ENCODE results near the gene HOXC13.

The HOXC13 gene

DNA sequence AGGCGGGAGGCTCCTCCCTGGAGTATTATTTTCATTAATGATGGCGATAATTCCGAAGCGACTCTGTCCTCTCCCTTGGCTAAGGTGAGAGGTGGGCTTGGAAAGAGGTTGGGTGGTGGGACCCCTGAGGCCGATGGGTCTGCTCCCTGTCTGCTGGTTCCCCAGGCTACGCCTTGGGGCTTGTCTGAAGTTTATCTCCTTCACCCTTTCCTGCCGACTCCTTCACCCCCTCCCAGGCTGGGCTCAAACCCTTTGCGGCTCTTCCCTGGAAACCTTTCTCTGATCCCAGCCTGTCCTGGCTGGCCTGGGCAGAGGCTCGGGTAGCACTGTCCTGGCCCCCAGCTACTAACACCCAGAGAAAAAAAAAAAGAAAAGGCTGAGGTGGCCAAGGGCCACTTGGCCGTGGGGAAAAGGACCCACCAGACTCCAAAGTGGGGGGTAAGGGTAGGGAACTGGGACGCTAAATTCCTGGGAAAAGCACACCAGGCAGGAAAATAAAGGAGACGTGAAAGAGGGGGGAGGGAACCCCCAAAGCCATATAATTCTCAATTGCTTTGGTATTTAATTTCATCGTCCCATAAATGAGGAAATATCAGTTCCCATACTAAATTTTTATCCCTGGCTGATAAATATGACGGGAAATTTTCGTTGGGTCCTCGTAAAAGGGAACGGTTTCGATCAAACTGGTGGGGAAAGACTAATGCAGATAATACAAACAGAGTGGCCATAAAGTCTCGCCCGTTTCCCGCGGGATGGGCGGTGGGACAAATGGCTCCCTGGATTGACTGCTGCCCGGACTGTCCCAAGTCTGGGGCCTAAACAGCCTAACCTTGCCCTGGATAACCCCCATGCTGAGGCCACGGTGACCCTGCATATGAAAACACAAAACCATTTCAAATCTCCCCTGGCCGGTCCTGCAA is 44.3 kb downstream of the HOXC13 start:
- DNase-seq (ENCODE audit: low read depth), result no peak

DNA sequence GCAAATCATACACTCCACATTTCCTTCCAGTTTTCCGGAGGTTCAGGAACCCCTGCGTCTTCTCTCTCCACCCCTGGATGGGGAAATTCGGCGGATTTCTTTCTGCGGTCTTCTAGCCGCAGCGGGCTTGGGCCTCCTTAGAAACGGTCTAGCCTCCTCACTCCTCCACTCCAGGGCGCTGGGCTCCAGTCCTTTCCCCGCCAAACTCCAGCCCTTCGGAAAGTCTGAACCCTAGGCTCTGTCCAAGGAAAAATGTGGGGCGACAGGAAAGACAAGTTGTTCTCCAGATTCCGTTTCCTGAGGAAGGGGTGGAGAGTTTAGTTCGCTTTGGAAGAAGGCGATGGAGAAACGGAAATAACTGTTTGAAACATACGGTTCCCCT is 44.9 kb downstream of the HOXC13 start:
- DNase-seq (ENCODE audit: low read depth), result no peak

DNA sequence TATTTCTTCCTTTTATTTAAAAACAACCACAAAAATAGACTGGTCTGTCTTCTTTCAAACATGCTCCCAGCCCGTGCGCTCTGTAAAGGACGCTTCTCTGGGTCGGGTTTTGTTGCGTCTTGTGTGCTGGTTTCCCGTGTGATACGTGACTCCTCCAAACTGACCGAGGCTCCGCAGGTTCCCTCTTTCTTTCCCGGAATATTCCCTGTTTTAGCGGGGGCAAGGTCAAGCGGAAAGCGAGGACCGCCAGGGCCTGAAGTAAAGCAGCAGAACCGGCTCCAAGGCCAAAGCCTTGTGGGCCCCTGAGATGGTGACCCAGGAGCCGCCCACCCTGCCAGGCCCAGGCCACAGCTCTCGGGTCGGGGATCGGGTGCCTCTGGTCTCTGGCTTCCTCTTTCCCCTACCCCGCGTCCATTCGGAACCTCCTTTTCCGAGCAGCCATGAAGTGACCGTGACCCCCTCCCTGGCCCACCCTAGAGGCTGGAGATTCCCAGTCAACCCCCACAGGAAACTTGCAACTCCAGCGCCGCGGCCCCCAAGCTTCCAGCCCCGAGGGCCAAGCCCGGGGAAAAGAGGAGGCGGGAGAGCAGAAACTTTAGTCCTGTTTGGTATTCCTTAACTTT is 45.4 kb downstream of the HOXC13 start:
- DNase-seq (ENCODE audit: low read depth), result no peak

DNA sequence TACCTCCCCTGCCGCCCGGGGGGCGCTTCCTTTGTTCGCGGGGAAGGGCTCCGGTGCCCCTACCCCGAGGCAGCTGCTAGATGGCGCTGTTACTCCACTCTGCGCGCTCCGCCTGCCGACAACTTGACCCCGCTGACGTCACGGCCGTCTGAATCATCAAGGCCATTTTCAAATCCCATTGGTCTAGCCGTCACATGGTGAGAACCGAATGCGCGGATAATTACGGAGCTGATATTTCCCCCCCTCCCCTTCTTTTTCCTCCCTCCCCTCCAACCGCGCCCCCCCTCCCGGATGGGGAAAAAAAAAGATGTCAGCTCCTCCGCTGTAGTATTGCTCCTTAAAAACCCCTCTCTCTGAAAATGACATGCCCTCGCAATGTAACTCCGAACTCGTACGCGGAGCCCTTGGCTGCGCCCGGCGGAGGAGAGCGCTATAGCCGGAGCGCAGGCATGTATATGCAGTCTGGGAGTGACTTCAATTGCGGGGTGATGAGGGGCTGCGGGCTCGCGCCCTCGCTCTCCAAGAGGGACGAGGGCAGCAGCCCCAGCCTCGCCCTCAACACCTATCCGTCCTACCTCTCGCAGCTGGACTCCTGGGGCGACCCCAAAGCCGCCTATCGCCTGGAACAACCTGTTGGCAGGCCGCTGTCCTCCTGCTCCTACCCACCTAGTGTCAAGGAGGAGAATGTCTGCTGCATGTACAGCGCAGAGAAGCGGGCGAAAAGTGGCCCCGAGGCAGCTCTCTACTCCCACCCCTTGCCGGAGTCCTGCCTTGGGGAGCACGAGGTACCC is 46.5 kb downstream of the HOXC13 start, which contains the start of gene HOXC10:
Gene HOXC10, plus strand, starts transcription at position 246 of the 791 bp plus-strand sequence. Its CDS starts 114 bp downstream, at position 360.
- peak; percentile 76 for DNase-seq (ENCODE audit: low read depth)

DNA sequence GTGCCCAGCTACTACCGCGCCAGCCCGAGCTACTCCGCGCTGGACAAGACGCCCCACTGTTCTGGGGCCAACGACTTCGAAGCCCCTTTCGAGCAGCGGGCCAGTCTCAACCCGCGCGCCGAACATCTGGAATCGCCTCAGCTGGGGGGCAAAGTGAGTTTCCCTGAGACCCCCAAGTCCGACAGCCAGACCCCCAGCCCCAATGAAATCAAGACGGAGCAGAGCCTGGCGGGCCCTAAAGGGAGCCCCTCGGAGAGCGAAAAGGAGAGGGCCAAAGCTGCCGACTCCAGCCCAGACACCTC is 47.0 kb downstream of the HOXC13 start:
- DNase-seq (ENCODE audit: low read depth), result no peak

DNA sequence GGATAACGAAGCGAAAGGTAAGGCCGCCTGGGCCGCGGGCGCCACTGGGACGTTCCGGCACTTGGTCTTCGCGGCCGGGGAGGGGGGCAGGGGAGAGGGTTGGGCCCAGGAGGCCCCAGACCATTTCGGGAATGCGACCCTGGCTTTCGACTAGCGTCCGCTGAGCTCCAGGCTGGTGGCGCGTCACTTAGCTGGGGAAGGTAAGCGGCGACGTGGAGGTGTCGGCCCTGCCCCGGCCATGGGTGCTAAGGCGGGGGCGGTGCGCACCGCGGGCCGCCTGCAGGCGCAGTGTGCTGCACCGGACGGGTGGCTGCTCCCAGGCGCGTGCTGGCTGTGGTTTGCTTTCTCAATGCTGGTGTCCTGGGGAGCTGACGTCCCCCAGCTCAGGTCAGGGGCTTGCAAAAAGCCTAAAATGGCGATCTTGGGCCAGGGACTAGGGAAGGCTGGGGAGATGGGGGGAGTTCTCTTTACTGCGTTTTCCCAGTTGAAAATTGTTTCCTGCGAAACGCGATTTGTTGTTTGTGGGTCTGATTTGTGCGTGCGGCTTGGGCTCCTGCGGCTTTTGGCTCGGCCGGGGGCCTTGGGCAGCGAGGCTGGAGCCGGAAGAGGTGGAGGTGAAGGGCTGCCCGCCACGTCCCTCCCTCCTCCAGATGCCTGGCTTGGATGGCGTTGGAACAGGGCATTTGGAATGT is 47.5 kb downstream of the HOXC13 start:
- DNase-seq (ENCODE audit: low read depth), result no peak

DNA sequence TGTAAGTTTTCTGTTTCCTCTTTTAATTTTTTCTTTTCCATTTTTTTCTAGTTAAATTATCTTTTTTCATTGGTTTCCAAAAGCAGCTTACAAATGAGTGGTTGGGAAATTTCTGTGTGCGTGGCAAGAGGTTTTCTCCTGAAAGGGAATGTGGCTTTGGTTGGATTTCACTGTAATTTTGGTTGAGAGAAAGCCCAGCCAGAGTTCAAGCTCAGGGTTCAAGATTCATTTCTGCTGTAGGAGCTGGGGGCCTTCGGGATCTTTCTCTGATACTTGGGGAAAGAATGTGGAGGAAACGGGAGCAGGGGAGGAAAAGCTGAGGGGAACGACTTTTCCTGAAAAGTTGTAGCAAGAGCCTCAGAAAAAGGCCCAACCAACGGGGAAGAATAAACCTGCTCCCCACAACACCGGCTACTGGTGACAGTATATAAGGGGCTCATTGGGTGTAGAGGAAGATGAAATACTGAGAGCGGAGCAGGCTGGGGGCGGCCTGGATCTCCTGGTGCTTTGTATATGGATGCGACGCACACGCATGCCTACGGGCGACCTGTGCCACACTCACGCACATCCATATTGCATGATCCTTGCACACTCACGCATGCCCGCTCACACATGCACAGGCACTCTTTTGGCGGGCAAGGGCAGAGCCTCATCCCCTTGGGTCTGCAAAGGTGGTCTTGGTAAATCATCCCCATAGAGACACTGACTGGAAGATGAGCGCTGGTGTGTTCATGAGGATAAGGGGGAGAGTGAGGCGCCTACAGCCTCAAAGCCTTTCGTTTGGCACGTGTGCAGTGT is 48.3 kb downstream of the HOXC13 start:
- no peak for DNase-seq (ENCODE audit: low read depth)

DNA sequence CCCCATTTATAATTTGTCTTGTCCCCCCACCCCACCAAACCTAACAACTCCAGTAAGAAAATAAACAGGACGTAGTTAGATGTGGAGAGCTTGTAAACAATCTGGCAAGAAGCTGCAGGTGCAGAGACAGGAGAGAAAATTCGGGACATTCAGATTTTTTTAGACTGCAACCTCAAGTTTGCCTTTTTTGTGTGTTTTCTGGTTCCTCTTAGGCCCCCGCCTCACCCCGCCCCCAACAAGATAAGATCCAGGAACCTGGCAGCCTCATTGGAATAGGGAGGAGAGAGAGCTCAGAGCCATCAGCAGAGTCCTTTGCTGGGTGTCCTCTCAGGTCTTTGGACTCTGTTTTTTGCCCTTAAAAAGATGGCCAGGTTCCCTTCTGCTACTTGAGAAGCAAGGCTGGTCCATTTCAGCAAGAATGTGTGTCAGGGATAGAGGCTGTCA is 49.2 kb downstream of the HOXC13 start:
- DNase-seq (ENCODE audit: low read depth), result no peak

DNA sequence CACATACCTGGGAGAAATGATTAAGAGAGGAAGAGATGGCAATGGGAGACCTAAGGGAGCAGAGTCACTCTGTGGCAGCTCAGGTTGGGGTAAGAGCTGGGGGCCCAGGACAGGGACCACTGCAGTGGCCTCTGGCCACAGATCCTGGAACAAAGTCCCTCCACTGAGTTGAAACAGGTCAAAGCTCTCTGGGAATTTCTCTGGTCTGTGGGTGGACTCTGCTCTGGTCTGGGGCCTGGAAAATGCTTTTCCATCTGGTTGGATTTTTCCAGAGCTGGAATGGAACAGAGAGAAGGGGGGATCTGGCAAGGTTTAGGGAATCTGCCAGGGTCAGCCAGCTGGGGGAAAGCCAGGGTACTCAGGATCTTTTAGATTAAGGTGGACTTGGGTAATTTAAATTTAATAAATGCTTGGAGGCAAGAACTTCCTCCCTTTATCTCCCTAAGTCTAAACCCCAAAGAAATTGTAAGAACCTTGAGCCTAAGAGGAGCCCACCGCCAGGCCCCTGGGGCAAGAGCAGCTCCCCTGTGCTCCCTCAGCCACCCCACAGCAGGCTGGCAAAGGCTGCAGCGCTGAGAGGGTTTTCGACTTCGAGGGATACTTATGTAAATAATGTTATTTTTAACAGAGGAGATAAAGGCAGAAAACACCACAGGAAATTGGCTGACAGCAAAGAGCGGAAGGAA is 50.1 kb downstream of the HOXC13 start:
- no peak for DNase-seq (ENCODE audit: low read depth)

DNA sequence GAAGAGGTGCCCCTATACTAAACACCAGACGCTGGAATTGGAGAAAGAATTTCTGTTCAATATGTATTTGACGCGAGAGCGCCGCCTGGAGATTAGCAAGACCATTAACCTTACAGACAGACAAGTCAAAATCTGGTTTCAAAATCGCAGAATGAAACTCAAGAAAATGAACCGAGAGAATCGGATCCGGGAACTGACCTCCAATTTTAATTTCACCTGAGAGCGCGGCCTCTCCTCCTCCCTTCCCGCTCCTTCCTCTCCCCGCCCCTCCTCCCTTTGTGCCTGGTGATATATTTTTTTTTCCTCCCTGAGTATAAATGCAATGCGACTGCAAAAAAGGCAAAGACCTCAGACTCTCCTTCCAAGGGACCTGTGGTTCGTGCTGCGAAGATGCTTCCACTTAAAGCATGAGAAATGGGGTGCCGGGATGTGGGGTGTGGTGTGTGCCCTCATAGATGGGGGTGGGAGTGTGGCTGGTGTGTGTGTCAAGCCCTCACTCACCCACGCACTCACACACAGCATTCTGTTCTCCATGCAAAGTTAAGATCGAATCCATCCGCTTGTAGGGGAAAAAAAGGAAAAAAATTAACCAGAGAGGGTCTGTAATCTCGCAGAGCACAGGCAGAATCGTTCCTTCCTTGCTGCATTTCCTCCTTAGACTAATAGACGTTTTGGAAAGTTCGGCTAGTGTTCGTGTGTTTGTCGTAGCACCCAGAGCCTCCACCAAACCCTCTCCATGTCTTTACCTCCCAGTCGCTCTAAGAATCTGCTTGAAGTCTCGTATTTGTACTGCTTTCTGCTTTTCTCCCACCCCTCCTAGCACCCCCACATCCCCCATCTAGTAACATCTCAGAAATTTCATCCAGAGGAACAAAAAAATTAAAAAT is 50.8 kb downstream of the HOXC13 start:
- DNase-seq (ENCODE audit: low read depth), result no peak

DNA sequence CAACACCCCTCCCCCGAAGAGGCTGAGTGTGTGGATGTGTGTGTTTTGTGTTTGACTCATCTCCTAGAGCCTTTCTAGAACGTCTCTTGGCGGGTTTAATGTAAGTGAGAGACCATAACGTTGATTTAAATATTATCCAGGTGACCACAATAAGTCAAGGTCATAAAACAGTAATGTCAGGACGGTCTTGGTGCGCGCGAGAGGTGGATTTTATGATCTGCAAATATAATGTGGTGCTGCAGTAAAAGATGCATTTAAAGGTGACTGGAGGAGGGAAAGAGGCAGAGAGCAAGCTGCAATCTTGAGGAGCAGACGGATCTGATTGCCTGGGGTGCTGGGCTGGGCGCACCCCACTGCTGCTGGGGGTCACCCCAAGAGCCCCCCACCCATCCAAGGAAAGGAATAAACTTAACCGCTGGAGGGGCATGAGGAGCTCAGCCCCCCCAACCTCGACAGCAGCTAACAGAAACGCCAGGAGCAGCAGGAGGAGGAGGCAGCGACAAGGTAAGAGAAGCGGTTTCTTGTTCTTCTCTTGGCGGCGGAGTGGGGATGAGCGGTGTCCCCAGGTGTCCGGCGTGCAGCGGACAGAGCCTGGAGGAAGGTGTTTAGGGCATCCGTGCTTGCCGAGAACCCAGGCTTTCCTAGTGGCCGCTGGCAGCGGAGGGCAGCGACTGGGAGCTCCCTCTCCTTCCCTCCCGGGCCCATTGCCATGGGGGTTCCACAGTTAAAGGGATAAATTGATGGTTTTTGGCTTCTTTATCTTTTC is 51.9 kb downstream of the HOXC13 start:
- DNase-seq (ENCODE audit: low read depth), result no peak

DNA sequence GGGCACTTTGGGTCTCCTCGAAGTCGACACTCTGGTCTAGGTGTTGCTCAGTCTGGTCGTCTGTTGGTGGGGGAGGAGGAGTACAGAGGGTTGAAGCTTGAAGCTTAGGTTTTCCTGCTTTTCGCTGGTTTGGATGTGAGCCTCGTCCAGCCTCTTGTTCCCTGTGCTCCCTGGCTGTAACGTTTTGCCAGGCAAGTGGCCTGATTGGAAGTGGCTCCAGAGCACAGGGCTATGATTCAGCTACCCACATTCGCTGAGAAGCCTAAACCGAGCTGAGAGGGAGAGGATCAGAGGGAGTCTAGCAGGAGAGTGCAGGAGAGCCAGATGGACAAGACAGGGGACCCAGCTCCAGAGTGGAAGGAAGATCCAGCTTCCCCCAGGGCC is 52.4 kb downstream of the HOXC13 start:
- no peak for DNase-seq (ENCODE audit: low read depth)

DNA sequence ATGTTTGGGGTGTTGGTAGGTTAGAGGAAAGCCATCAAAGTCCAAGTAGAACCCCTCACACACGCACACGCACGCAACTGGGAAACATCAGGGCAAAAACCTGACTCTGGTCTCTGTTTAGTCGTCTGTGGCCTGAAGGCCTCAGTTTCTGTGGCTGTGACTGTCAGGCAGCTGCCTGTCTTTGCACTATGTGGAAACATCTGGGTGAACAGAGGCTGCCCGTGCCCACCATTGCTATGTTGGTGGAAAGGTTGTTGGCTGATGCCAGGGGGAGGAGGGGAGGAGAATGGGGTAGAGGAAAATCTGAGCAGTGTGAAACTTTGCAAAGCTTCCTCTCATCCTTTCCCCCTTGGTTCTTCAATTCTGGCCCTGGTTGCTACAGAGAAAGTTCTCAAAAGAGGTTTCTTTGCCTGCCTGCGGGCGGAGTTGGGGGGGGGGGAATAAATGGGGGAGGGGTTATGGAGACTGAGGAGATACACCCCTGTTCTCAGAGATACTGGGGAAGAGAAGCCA is 53.8 kb downstream of the HOXC13 start:
- DNase-seq (ENCODE audit: low read depth), result no peak

DNA sequence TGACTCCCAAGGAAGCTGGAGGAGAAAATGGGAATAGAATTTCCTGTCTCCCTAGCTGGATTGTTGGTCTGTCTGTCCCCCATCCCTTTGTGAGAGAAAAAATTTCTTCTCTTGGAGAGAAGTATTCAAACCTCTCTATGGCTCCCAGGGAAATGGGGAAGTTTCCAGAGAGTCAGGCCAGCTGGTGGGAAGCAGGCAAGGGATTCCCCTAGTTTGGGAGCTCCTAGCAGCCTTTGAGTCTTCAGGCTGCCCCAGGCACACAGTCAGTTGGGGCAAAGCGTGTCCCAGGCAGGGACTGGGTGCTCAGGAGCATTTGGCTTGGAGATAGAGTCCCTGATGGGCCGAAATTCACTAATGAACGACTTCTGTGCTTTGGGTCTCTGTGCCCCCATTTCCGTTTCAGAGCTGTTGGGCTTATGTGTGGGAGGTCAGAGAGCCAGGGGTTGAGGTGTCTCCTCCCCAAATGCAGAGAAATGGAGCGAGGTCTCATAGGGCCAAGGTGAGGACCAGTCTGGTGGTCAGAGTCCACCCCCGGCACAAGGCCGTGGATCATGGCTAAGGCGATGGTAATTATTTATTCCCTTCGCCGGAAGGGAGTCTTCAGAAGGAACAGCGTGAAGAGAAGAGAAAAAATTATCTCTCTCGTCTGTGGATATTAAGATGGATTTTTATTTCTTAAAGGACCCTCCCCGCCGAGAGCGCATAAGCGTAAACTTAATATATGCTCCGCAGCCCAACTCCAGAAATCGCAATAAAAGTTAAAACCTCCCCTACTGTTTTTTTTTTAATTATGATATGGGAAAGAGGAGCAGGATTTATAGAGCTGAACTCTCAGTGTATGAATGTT is 54.8 kb downstream of the HOXC13 start:
- no peak for DNase-seq (ENCODE audit: low read depth)

DNA sequence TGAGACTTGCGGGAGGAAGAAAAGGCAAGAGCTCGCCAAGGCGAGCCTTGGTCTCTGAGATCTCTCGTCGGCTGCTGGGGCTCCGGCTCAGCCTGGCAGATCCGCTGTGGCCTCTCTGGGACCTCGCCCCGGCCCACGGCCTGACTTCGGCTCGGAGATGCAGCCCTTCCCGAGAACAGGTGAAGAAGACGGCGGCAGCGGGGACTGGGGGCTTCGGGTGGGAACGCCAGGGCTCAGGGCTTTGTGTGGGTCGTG is 55.3 kb downstream of the HOXC13 start:
- DNase-seq (ENCODE audit: low read depth), result no peak

DNA sequence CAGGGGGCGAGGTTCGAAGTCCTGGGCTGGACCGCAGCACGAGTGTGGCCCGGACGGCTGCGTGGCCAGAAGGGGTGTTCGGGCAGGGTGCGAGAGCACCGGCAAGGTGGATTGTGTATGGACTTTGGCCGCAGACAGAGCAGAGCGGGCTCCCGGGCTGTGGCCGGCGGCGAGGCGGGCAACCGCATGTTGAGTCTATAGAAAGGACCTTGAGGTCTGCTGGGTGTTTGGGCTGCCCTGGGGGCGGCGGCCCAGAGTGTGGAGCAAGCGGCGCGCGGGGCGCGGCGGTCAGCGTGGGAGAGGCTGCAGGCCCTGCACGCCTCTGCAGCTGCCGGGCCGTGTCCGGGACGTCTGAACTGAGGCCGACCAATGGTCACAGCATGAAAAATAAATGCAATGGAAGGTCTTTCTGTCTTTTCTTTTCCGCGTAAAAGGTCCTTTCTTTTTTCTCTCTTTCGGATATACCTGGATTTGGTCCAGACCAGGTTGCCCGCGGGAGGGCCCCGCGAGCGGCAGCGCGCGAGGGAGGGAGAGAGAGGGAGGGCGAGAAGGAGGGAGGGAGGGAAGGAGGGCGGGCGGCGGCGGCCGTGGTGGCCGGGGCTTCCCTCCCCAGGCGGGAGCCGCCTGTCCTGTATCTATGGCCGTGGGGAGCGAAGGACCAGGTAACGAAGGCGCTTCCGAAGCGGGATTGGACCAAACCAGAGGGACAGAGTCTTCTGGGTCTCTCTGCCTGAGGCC is 55.8 kb downstream of the HOXC13 start:
- no peak for DNase-seq (ENCODE audit: low read depth)

DNA sequence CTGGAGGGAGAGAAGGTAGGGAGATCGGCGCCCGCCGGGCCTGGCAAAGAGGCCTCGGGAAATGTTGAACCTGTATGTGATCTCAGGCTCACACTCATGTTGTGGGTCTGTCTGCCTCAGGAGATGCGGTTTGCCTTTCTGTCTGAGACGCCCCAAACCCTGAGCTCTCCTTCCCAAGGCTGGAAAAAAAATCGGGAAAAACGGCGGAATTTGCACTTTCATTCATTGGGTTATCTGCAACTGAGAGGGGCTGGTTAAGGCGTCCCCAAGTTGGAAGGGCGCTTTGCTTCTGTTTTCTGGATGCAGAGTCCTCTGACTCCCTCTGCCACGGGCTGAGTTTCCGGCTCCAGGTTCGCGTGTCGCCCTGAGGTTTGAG is 56.4 kb downstream of the HOXC13 start:
- DNase-seq (ENCODE audit: low read depth), result no peak
